ENCODE data around the gene SMYD3. TPM values are rescaled to one million over a fixed set of nuclear protein-coding genes. Genes with fewer than 3 reads are reported as not detected.

The SMYD3 gene
- total RNA-seq, 1 donor from 2014 or later = 31.9 TPM

- H3K27ac Mint-ChIP-seq = no peak overlapping the region
- no peaks in the 10 kb centered on the region for H3K36me3 Mint-ChIP-seq (ENCODE audit: insufficient read depth)
- no peak for DNase-seq (ENCODE audit: low spot score, unreplicated experiment)
- TF ChIP-seq, protein P1, sequence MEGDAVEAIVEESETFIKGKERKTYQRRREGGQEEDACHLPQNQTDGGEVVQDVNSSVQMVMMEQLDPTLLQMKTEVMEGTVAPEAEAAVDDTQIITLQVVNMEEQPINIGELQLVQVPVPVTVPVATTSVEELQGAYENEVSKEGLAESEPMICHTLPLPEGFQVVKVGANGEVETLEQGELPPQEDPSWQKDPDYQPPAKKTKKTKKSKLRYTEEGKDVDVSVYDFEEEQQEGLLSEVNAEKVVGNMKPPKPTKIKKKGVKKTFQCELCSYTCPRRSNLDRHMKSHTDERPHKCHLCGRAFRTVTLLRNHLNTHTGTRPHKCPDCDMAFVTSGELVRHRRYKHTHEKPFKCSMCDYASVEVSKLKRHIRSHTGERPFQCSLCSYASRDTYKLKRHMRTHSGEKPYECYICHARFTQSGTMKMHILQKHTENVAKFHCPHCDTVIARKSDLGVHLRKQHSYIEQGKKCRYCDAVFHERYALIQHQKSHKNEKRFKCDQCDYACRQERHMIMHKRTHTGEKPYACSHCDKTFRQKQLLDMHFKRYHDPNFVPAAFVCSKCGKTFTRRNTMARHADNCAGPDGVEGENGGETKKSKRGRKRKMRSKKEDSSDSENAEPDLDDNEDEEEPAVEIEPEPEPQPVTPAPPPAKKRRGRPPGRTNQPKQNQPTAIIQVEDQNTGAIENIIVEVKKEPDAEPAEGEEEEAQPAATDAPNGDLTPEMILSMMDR (IDR thresholded peaks at IDR 0.05; ENCODE audit: unreplicated experiment) = no peak
- peaks cover 2% of the 10 kb centered on the region for H3K4me1 Mint-ChIP-seq (ENCODE audit: low read depth)
- no peaks in the 10 kb centered on the region for H3K9me3 Mint-ChIP-seq (ENCODE audit: low read depth)
- H3K4me3 Mint-ChIP-seq (ENCODE audit: low read depth) = no peak overlapping the region
- no peaks in the 10 kb centered on the region for H3K27me3 Mint-ChIP-seq
Observed at GRCh38 chr1:246304484-246305259, 202.4 kb downstream of the SMYD3 start.

DNA sequence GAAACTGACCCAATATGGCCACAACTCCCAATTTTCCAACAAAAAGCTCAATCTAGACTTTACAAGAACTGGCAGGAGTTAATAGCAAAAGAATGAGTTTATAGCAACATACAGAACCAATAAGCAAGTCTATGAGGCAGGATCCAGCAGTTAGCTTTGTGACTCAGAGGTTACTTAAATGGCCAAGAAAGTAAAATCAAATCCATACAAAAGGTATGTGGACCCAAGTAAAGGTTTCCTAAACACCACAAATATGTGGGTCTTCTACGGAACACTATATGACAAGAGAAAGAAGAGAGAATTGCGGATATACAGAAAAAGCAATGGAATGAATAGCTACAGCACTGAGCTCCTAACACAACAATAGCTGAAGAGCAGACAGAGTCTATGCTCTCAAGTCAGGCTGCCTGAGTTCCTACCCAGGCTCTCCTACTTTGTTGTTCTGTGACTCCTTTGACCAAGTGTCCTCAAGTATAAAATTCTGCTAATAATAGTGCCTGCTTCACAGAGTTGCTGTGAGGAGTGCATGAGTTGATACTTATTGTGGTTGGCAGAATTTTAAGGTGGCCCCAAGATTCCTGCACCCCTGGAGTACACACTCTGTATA is 204.3 kb downstream of the SMYD3 start:
- DNase-seq (ENCODE audit: low spot score, unreplicated experiment) = no peak
- Mint-ChIP-seq H3K27ac (no peak overlapping the region), H3K36me3 (ENCODE audit: insufficient read depth) (no peaks in the 10 kb centered on the region), H3K9me3 (ENCODE audit: low read depth) (no peaks in the 10 kb centered on the region), H3K4me3 (ENCODE audit: low read depth) (no peak overlapping the region), H3K27me3 (no peaks in the 10 kb centered on the region), H3K4me1 (ENCODE audit: low read depth) (no peaks in the 10 kb centered on the region)
- TF ChIP-seq, protein P1 (IDR thresholded peaks at IDR 0.05; ENCODE audit: unreplicated experiment) = no peak

DNA sequence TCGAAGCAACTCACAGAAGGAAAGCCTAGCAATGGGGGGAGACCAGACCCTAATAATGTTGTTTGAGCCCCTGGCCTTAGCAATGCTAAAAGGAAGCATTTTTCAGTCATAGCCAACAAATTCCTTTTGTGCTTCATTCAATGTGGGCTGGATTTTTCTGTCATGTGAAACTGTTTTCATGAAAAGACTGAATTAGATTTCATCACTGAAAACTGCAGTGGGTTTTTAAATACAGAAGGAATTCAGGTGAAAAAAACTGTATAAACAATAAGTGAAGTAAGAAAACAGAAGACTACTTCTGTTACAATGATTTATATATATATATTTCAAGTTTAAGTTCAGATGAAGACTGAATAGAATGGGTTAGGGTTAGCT is 204.8 kb downstream of the SMYD3 start:
- H3K27me3 Mint-ChIP-seq = no peaks in the 10 kb centered on the region
- TF ChIP-seq, protein P1 (IDR thresholded peaks at IDR 0.05; ENCODE audit: unreplicated experiment) = no peak
- no peaks in the 10 kb centered on the region for H3K4me1 Mint-ChIP-seq (ENCODE audit: low read depth)
- no peaks in the 10 kb centered on the region for H3K36me3 Mint-ChIP-seq (ENCODE audit: insufficient read depth)
- DNase-seq (ENCODE audit: low spot score, unreplicated experiment) = no peak
- H3K27ac Mint-ChIP-seq = no peak overlapping the region
- no peak overlapping the region for H3K4me3 Mint-ChIP-seq (ENCODE audit: low read depth)
- no peaks in the 10 kb centered on the region for H3K9me3 Mint-ChIP-seq (ENCODE audit: low read depth)

- Mint-ChIP-seq H3K27ac (no peak overlapping the region), H3K4me3 (ENCODE audit: low read depth) (no peak overlapping the region), H3K4me1 (ENCODE audit: low read depth) (no peaks in the 10 kb centered on the region), H3K36me3 (ENCODE audit: insufficient read depth) (no peaks in the 10 kb centered on the region), H3K27me3 (no peaks in the 10 kb centered on the region), H3K9me3 (ENCODE audit: low read depth) (no peaks in the 10 kb centered on the region)
- DNase-seq (ENCODE audit: low spot score, unreplicated experiment) = no peak
- TF ChIP-seq, protein P1 (IDR thresholded peaks at IDR 0.05; ENCODE audit: unreplicated experiment) = no peak
Observed at GRCh38 chr1:246301553-246302250, 205.4 kb downstream of the SMYD3 start.

Measured in progenitor cell of endocrine pancreas (in vitro differentiated cells).